HPDE6-E6E7 (cell line): Measurements from ENCODE around the gene RPL15.
"Not testable (repeated sequence)": the region's sequence is repeated elsewhere in the genome, so short reads cannot be mapped to it uniquely, and the experiment has no call there.

Experiments used
- DNase-seq: peaks from one replicate; pipeline ENCODE4 v3.0.0; 2011; ENCODE audit warnings: missing footprints; ENCODE audit errors: extremely low spot score

The RPL15 gene

DNA sequence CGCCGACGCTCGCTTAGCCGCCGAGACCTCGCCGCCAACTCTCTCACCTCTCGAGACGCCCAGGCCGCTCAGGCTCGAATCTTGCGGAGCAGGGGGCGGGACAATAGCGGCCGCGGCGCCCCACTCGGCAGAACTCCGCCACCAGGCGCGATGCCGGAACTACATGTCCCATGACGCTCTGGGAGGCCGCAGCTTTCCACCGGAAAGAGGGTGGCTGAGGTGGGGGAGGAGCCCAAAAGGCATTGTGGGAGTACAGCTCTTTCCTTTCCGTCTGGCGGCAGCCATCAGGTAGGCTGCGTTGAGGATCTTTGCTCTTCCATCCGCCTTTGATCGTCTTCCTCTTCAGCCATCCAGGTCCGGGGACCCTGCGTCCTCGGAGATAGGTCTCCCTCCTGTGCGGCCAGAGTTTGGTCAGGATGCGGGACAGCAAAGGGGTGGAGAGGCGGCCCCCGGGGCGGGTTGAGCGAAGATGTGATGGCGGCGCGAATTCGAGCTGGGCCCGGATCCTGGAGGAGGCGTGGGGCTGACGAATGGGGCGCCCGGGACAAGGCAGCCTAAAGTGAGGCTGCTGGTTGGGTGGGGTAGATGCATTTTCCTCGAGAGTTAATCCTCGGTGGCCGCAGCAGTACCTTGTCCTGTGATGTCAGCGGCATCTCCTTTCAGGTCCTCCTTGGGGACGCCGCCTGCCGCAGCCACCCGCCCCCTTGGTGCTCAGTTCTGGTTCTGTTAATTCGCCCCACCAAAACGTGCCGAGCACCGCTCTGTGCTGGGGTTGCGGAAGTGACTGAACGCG is at the start of gene RPL15, which contains the start of gene NKIRAS1:
RPL15 (plus strand) TSS at position 247 of the 793 bp plus-strand sequence. CDS start 728 bp downstream, outside the sequence.
NKIRAS1 (minus strand) TSS at position 105 of the 793 bp plus-strand sequence. CDS start 6,086 bp downstream, outside the sequence.
- peak; percentile 71 for DNase-seq

GRCh38 chr3:23867400-23867799 is 49.5 kb upstream of the RPL15 start:
- no peak for DNase-seq

DNA sequence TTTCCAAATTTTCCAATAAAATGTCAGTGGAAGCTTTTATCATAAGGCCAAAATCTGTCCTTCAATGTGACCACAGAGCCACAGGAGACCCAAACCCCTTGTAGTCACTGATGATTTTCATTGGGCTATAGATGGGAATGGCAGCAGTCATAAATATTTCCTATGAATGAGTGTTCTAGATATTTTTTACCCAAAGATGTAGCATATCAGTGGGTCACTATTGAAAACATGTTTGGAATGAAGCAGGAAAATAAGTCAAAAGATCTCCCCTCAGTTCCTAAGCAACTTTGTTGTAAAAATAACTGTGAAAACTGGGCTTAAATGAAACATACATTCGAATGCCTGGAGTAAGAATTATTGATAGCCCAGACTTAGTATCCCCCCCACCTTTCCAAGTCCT is 49.1 kb upstream of the RPL15 start:
- no peak for DNase-seq

DNA sequence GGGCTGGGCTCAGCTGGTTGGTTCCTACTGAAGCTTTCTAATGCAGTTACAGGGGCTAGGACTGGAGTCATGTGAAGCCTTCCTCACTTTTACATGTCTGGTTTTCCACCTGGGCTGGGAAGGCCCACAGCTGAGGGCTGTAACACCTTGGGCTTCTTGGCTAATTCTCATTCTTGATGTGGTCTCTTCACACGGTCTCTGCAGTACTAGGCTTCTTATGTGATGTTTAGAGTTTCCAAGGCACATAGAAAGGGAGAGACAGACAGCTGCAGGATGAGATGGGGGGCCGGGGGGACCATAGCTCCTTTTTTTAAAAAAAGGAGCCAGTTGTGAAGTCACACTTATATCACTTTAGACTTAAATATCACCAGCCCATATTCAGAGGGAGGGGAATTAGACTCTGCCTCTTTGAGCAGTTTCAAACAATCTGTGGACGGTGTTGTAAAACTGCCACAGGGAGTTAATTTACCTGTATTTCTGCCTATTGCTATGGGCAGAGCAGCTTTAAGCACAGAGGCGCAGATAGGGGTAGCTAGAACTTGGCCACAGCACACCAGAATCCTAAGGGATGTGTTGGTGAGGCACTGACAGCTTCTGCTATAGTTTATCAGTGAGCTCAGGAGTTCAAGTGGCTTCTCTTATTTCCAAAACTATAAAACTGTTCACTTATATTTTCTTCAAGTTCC is 46.8 kb upstream of the RPL15 start:
- DNase-seq = no peak

- DNase-seq = not testable (repeated sequence)
Measured at GRCh38 chr3:23870663-23871043, 46.3 kb upstream of the RPL15 start.

DNA sequence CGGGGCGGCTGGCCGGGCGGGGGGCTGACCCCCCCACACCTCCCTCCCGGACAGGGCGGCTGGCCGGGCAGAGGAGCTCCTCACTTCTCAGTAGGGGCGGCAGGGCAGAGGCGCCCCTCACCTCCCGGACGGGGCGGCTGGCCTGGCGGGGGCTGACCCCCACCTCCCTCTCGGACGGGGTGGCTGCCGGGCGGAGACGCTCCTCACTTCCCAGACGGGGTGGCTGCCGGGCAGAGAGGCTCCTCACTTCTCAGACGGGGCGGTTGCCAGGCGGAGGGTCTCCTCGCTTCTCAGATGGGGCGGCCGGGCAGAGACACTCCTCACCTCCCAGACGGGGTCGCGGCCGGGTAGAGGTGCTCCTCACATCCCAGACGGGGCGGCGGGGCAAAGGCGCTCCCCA is 45.6 kb upstream of the RPL15 start:
- DNase-seq = not testable (repeated sequence)

DNA sequence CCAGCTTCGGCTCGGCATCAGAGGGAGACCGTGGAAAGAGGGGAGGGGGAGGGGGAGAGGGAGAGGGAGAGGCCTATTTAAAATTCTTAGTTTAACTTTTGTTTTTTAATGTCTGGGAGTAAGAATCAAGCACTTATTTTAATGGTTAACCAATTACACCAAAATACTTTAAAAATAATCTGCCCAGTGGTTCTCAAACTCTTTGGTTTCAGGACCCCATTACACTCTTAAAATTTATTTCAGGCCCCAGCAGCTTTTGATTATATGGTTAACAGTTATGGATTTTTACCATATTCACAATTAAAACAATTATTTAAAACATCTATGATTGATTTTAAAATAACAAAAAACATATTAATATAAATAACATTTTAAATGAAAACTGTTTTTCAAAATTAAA is 44.6 kb upstream of the RPL15 start:
- DNase-seq = no peak

- no peak for DNase-seq
Measured at GRCh38 chr3:23873941-23874340, 43.0 kb upstream of the RPL15 start.

GRCh38 chr3:23874359-23875112 is 42.4 kb upstream of the RPL15 start:
- no peak for DNase-seq

GRCh38 chr3:23875113-23875725 is 41.7 kb upstream of the RPL15 start:
- DNase-seq = no peak

DNA sequence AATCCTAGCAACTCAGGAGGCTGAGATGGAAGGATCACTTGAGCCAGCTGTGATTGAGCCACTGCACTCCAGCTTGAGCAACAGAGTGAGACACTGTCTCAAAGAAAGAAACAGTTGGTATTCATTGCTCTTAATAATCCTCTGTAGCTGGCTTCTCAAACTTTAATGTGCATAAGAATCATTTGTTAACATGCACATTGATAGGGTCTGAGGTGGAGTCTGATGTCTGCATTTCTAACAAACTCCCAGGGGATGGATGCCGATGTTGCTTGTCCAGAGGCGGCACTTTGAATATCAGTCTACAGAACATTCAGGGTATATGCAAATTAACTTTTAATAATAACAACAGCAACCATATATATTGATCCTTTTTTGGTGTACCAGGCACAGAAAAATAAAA is 40.0 kb upstream of the RPL15 start:
- no peak for DNase-seq

GRCh38 chr3:23877329-23877980 is 39.5 kb upstream of the RPL15 start:
- no peak for DNase-seq

- DNase-seq = no peak
Measured at GRCh38 chr3:23879485-23879884, 37.4 kb upstream of the RPL15 start.

- no peak for DNase-seq
Measured at GRCh38 chr3:23880703-23881339, 36.1 kb upstream of the RPL15 start.

- not testable (repeated sequence) for DNase-seq
Measured at GRCh38 chr3:23881993-23882392, 34.9 kb upstream of the RPL15 start.

DNA sequence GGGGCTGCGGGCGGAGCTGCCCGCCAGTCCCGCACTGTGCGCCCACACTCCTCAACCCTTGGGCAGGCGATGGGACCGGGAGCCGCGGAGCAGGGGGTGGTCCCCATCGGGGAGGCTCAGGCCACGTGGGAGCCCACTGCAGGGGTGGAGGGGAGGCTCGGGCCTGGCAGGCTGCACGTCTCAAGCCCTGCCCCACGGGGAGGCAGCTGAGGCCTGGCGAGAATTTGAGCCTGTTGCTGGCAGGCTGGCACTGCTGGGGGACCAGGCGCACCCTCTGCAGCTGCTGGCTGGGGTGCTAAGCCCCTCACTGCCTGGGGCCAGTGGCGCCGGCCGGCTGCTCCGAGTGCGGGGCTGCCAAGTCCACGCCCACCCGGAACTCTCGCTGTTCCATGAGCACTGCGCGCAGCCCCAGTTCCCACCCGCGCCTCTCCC is 34.4 kb upstream of the RPL15 start:
- no peak for DNase-seq

GRCh38 chr3:23884481-23884880 is 32.5 kb upstream of the RPL15 start:
- no peak for DNase-seq

GRCh38 chr3:23885210-23885609 is 31.7 kb upstream of the RPL15 start:
- no peak for DNase-seq

GRCh38 chr3:23886311-23886710 is 30.6 kb upstream of the RPL15 start:
- DNase-seq = no peak

DNA sequence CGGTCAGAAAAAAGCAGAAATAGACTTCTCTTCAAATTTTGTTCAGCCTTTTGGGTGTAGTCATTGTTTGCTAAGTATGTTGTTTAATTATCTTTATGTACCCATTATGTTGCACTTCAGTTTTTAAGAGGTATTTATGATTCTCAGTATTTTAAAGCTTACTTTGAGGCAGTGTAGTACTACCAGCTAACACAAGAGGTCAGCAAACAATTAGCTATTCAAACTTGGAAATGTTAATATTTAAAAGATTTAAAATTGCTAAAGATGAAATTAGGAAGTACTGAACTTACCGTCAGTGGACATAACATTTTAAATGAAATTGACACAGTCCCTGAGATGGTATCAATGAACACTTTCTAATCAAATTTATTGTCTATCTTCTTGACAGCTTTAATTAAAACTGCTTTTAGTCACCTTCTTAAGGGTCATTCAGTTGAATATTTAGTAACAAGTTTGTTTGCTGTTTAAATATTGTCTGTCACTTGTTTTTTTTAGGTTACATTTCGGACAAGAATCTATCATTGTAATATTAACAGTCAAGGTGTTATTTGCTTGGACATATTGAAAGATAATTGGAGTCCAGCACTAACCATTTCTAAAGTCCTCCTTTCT is 28.2 kb upstream of the RPL15 start:
- DNase-seq = no peak
